GM12891 (cell line): ENCODE measurements around the gene SH2D6.
A peak's percentile ranks its signal among the peaks of the same experiment; 100 is the strongest.

Experiments
- PAX5 ChIP-seq: IDR thresholded peaks from 2 replicates; pipeline ENCODE4 v1.6.1; 2011; ENCODE audit warnings: low read length, moderate library complexity, mild to moderate bottlenecking; ENCODE audit not compliant: insufficient read depth, severe bottlenecking
- POLR2A ChIP-seq: IDR thresholded peaks from 2 replicates; pipeline ENCODE4 v1.6.1; 2011; ENCODE audit warnings: low read depth, low read length, control low read depth
- POLR2AphosphoS5 ChIP-seq: IDR thresholded peaks from 2 replicates; pipeline ENCODE4 v1.6.1; 2011; ENCODE audit warnings: low read depth, low read length, control low read depth
- POU2F2 ChIP-seq: IDR thresholded peaks from 2 replicates; pipeline ENCODE4 v1.6.1; 2011; ENCODE audit warnings: low read depth, mild to moderate bottlenecking, control low read depth, low read length, moderate library complexity
- SPI1 ChIP-seq: IDR thresholded peaks from 2 replicates; pipeline ENCODE4 v1.6.1; 2011; ENCODE audit warnings: low read depth, low read length, control low read depth
- TAF1 ChIP-seq: IDR thresholded peaks from 2 replicates; pipeline ENCODE4 v1.6.1; 2011; ENCODE audit warnings: low read depth, low read length, control low read depth

DNA sequence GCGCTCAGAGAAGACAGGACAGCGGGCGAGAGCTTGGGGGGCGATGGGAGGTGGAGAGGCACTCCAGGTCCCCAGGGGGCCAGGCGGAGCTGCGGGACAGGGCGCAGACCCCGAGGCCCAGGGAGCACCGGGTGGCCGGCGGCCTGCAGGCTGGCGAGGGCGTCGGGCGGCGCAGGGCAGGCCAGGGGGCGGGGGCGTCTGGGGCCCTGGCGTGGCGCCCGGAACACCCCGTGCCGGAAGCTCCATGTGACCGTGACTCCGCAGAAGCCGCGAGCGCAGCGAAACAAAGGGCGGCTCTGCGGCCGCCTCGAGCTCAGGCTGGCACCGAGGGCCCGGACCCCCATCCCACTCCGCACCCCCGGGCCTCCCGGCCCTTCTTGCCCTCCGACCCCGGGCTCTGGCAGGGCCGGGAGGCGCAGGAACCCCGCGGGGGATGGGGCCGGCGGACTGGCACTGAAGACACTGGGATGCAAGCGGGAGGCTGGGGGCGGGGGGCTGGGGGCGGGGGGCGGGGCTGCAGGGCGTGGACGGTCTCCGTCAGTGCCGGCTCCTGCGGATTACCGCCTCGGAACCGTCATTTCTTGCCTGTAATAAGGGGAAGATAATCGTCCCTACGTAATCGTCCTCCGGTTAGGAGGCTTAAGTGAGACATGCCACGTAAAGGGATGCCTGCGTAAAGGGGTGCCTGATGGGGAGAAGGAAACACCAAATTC lies 19.1 kb downstream of the SH2D6 start:
- TF ChIP-seq POLR2A (peak; percentile 35; the same call in 1 of the 2 replicates), PAX5 (peak; percentile 83), TAF1 (no peak), SPI1 (no peak), POLR2AphosphoS5 (0 out of 2 replicates have a peak, but pooled peaks have one; percentile 42), POU2F2 (no peak)
